GM18526 (cell line): ENCODE results near the gene RSPH1.

Experiments
- POLR2A ChIP-seq: IDR thresholded peaks from 3 replicates; pipeline ENCODE4 v1.6.1; 2011; ENCODE audit not compliant: insufficient read length; ENCODE audit errors: extremely low read depth

The RSPH1 gene

DNA sequence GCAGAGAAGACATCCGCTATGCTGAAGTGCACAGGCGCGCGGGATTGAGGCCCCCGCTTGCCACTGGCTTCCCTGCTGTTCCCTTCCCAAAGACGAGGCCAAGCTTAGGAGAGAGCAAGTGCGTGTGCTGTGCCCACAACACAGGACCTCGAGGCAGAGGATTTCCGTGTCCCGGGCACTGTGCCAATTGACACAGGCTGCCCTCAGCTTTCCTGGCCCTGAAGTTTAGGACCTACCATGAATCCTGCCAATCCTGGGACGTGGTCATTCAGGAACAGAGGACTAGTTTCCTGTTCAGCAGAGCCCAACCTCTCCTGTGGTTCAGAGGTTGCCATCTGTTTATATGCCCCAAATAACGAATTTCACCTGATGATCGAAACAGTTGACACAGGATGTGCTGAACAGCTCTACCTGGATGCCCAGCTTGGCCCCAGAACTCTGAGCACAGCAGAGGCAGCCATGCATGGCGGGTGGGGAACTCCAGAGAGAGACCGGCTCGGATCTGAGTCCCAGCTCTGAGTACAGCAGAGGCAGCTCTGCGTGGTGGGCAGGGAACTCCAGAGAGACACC lies 39.7 kb upstream of the RSPH1 start:
- no peak for TF ChIP-seq POLR2A

DNA sequence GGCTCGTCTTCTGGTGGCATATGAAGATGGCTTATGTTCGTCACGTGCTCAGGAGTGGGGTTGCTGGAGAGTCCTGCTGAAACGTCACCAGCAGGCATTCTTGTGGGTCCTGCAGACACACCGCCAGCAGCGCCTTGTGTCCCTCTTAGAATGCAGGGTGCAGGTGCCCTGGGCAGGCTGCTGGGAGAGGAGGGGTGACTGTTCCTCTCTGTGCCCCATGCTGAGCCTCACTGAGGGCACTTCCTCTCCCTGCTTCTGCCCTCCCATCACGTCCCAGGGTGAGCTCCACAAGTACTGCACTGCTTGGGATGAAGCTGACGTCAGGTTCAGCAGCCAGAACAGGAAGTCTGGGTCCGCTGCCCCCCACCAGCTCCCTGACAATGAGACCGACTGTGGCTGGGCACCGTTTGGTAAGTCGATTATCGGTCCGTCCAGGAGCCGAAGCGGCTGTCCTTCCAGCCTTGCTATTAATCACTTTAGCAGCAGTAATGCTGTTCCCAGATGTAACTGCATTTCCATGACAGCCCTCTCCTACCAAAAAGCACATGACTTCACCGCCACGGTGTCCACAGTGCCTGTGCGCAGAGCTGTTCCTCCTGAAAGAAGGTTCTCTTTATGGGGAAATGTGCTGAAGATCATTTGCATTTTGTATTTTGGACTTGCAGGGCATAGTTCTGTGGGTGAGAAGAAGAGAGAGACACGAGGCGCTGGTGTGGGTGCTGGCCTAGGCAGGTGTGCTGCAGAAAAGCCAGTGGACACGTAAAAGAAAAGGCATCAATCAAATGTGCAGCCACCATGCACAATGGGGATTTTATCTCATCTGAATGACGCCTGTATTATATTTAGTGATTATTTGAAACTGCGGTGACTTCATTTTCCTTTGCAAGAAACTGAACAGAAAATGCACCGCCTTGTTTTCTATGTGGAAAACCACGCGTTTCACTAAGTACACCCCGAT lies 38.7 kb upstream of the RSPH1 start:
- no peak for TF ChIP-seq POLR2A

DNA sequence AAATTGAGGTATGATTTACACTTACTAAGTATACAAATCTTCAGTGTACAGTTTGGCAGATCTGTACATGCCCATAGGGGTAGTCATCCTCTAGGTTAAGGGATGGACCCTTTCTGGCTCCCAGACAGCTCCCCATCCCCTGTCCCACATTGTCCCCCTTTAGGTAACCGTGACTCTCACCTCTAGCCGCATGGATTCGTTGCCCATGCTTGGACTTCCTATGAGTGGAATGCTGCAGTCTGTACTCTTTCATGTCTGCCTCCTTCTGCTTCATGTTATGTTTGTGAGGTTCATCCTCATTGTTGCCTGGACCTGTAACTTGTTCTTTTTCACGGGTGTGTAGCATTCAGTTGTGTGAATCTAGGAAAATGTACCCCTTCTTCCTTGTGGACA lies 37.9 kb upstream of the RSPH1 start:
- no peak for TF ChIP-seq POLR2A

DNA sequence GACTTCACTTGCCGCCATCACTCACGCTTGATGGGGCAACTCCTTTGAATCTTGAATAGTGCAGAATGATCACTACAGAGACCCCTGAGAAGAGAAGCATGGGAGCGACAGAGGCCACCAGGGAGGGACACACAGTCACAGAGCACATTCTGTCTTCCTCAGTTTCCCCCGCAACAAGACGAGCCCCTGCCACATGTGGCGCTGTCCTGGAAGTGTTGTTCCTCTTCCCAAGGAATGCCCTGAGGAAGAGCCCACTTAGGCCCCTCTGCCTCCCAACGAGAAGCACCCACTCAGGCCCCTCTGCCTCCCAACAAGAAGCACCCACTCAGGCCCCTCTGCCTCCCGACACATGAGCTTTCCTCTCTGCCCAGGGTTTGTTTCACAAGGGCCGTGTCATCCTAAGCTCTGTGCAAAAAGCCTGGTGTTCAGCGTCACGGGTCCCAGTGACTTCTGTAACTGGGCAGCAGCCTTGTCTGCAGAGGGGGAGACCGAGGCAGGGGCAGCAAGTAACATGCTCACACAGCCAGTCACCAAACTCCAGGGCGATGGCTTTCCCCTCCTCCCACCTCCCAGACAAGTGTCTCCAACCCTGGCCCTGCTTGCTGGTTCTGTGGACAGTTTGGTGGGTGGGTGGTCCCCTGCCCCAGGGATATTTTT lies 37.4 kb upstream of the RSPH1 start:
- no peak for TF ChIP-seq POLR2A

DNA sequence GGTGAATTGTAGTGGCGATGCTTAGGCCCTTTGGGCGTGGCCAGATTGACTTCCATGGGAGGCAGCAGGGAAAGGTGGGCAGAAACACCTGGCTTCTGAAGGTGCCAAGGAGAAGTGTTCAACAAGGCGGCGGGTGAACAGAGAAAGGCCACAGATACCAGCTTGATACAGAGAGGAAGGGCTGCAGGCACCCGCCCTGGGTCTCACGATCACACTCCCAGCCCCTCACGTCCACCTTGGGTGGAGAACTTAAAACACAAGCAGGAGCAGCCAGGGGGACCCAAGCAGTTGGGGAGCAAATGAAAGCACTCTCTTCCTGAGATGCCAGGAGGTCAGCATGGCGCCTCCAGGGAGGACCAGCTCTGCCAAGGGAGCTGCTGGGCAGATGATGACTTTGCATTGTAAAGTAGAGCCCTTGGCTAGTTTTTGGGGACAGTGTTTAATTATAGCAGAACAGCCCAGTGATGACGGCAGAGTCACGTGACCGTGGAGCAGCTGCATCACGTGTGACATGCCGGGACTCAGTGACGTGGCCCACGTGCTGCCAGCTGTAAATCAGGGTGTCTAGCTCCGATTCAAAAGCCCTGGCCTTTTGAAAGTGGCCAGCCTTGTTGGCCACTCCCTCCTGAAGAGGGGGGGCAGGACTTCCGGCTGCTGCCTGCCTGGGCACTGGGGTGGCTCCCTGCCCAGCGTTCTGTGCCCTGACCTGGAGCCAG lies 36.6 kb upstream of the RSPH1 start:
- TF ChIP-seq POLR2A: no peak

DNA sequence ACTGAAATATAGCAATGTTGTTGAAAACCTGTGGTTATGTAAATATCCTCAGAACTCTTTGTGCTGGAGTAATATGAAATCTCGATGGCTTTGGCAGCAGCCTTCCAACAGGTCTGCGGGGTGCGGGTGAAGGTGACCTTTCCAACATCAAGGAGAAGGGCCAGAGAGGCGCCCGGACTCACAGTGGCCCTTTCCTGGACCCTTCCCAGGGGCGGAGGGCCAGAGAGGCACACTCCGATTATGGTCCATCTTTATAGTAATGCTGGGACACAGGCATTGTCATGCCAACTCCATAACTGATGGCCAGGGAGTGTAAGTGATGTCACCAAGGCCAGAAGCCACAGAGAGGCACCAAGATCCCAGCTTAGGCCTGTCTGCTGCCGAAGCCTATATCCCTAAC lies 35.7 kb upstream of the RSPH1 start:
- no peak for TF ChIP-seq POLR2A

DNA sequence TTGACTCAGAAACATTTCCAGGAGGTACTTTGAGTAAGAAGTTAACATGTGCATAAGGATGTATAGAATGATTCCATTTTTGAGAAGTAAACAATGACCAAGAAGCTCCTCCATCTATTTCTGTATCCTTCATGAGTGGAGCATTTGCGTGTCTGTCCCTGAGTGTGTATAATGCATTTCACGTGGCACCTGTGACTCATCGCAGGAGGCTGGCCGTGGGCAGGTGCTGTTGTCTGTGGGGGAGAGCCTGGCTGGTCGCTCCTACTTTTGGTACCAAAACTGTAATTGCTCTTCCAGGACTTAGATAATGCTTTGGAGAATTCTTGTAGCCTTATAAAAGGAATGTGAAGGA lies 34.1 kb upstream of the RSPH1 start:
- no peak for TF ChIP-seq POLR2A

DNA sequence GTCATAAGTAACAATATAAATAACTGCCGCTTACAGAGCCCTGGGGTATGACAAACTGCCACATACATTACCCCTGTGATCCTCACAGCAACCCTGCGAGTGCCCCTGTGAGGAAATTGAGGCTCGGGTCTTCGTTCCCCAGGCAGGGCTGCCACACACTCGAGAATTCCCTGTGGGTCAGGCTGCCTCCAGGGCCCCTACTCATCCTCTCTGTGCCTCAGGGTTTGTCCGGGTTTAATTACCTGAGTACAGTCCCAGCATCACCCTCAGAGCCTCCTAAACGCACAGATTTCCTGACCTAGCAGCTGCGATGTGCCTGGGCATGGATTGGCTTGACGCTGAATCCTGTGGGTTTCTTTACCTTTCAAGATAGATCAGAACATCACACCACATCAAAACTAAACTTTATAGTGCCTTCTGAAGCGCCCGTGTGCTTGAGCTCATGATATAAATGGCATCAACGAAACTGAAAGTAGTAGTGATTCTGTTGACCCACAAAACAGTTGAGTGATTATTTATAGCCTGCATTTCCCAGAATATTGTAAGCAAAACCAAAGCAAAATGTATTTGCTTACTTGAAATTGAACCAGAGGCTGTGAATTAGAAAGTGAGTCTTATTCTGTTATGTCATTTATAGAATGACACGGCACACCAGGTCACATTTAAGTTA lies 31.6 kb upstream of the RSPH1 start:
- no peak for TF ChIP-seq POLR2A

DNA sequence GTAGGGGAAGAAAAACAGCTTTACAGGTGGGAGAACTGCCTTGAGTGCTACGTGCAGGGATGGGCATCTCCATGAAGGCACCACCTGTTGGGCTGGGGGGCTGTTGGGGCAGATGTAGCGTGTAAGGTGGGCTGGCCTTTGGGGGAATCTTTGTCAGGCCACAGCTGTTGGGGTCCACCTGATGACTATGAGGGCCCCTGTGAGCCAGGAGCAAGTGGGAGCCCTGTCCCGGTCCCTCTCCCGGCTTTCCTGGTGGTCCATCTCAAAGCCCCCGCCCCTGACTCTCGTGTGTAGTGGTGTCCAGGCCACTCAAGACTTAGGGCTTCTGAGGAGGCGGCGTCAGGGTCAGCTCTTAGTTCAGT lies 31.1 kb upstream of the RSPH1 start:
- TF ChIP-seq POLR2A: no peak

DNA sequence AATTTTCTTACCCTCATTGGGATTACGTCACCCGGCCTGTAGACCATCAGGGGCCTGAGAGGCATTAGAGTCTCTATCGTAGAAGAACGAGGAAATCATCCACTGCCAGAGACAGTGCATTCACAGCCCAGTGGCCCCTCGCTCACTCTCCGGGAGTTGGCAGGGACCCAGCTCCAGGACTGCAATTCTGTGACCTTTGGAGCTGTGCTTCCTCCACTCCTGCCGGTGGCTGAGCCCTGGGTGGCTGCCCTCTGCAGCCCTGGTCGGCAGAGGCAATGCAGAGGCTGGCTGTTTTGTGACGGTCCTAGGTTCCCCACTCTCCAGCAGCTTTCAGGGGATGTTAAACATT lies 30.3 kb upstream of the RSPH1 start:
- no peak for TF ChIP-seq POLR2A

DNA sequence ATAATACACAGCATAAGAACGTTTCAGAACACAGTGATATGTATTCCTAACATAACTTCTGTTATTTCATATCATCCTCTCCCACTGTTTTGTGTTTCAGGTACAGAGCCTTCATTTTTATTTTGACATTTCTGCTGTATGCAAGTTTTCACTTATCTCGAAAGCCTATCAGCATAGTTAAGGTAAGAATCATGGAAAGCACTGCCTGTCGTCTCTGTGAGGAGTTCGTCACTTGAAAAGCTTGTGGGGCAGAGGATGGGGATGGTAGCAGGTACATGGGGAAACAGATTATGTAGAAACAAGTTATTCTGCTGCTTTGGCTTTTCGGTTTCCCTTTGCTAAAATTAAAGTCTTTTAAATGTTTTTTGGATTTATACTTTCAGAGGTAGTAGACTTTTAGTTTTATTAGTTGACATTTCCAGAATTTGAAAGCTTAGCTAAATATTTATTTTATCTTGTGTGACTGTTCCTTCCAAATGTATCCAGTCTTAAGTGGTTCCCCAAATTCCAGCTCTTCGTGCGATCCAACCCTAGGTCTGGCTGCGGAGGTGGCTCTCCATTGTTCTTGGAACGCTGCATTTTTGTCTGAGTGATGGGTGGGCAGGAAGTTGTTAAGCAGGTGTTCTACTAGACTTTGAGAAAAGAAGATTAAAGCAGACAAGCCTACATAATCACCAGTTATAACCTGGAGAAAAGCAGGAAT lies 29.8 kb upstream of the RSPH1 start:
- no peak for TF ChIP-seq POLR2A

DNA sequence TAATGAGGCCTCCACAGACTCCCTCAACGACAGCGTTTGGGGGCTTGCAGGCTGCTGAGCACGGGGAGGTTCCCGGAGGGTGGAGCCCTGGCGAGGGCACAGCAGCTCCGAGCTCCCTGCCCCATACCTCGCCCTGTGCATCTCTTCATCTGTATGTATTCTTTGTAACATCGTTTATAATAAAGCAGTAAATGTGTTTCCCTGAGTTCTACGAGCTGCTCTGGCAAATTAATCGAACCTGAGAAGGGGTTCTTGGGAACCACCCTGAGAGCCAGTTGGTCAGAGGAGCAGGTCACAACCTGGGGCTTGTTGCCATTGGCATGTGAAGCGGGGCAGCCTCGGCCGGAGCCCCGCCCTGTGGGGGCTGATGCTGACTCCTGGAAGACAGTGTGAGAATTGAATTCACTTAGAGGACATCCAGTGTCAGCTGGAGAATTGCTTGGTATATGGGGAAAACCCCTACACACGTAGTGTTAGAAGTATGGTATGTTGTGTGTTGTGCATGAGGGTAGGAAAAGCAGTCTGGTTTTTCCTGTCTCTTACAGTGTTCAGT lies 29.1 kb upstream of the RSPH1 start:
- TF ChIP-seq POLR2A: no peak

DNA sequence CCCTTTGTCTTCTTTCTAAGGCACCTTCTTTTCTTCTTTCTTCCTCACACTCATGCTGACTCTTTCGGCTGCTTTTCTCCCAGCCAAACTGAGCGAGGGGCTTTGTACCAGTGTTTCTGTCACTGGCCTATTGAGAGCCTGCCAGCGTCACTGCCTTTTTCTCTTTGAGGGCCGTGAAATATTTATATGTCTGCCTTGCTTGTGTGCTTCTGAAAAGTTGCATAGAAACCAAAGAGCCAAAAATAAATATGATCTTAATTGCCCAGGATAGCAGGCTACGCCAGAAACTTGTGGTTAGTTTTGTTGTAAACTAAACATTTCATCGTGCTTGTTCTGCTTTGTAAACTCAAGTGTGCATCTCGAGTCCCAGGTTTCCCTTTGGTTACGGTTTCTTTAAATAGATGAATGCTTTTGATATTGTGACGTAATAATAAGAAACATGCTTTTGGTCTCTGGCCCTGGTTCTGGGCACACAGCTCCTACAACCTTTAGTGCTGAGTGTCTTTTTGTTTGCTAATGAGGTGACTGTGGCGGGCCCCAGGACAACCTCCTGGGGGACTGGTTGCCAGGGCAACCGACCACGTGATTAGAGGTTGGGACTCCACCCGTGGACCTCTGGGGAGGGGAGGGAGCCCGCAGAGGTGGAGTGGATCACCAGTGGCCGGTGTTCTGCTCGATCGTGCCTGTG lies 28.5 kb upstream of the RSPH1 start:
- no peak for TF ChIP-seq POLR2A

DNA sequence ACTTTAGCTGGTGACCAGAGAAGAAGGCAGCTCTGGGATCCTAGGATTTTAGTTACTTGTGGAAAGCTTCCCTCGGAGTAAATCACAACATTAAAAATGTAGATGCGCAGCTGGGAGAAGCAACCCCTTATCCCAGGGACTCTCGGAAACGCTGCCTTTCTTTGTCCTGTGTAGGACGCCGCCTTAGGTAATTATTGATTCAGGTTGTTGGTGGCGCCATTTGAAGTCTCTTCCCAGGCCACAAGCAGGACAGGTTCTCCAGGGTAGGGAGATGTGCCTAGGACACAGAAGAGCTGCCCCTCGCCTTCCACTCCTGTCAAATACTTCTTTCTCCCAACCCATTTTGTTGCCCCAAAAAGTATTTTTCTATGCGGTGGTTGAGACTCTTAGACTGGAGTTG lies 27.9 kb upstream of the RSPH1 start:
- no peak for TF ChIP-seq POLR2A
